BE2C (cell line): ENCODE measurements around the gene GPR183.

ENCODE experiments used
- DNase-seq: peaks from one replicate; pipeline ENCODE4 v3.0.0-alpha.2; 2020
- H3K27me3 ChIP-seq: fragments of 250-450 bp; sonication (Bioruptor Pico); 2 replicates; pipeline ENCODE4 v1.5.1; 2020; ENCODE audit warnings: mild to moderate bottlenecking
- H3K36me3 ChIP-seq: fragments of 250-450 bp; sonication (Bioruptor Pico); 2 replicates; pipeline ENCODE4 v1.5.1; 2020; ENCODE audit warnings: mild to moderate bottlenecking
- H3K4me1 ChIP-seq: fragments of 250-450 bp; sonication (Bioruptor Pico); 2 replicates; pipeline ENCODE4 v1.5.1; 2020
- H3K4me3 ChIP-seq: 2 replicates; pipeline ENCODE4 v1.5.1; 2011; ENCODE audit warnings: low read depth, low read length
- H3K9me3 ChIP-seq: fragments of 250-450 bp; sonication (Bioruptor Pico); 2 replicates; pipeline ENCODE4 v1.5.1; 2020
- CTCF ChIP-seq: IDR thresholded peaks from 2 replicates; pipeline ENCODE4 v1.5.1; 2012; ENCODE audit warnings: mild to moderate bottlenecking, low read depth, low read length

Gene GPR183

GRCh38 chr13:99334221-99334620, 27.0 kb upstream of the GPR183 start:
- Histone ChIP-seq H3K4me3 (no peak overlapping the region), H3K4me1 (peaks cover 3% of the 10 kb centered on the region), H3K27me3 (no peaks in the 10 kb centered on the region), H3K36me3 (no peaks in the 10 kb centered on the region), H3K9me3 (no peaks in the 10 kb centered on the region)
- no peak for DNase-seq
- TF ChIP-seq CTCF, result no peak

GRCh38 chr13:99332456-99332855, 25.3 kb upstream of the GPR183 start:
- H3K9me3 ChIP-seq, result no peaks in the 10 kb centered on the region
- no peak for TF ChIP-seq CTCF
- no peak overlapping the region for H3K4me3 ChIP-seq
- H3K27me3 ChIP-seq, result no peaks in the 10 kb centered on the region
- DNase-seq, result no peak
- peaks cover 3% of the 10 kb centered on the region for H3K4me1 ChIP-seq
- H3K36me3 ChIP-seq, result peaks cover 3% of the 10 kb centered on the region; the same call in 1 of the 2 replicates

GRCh38 chr13:99331881-99332293, 24.7 kb upstream of the GPR183 start:
- Histone ChIP-seq H3K36me3 (peaks cover 3% of the 10 kb centered on the region; the same call in 1 of the 2 replicates), H3K4me1 (peaks cover 3% of the 10 kb centered on the region), H3K4me3 (no peak overlapping the region), H3K27me3 (no peaks in the 10 kb centered on the region), H3K9me3 (no peaks in the 10 kb centered on the region)
- TF ChIP-seq CTCF, result no peak
- no peak for DNase-seq

GRCh38 chr13:99330942-99331341, 23.7 kb upstream of the GPR183 start:
- TF ChIP-seq CTCF, result no peak
- peaks cover 3% of the 10 kb centered on the region; the same call in 1 of the 2 replicates for H3K36me3 ChIP-seq
- peaks cover 3% of the 10 kb centered on the region for H3K4me1 ChIP-seq
- DNase-seq, result no peak
- no peak overlapping the region for H3K4me3 ChIP-seq
- no peaks in the 10 kb centered on the region for H3K27me3 ChIP-seq
- H3K9me3 ChIP-seq, result no peaks in the 10 kb centered on the region

GRCh38 chr13:99329477-99329876, 22.3 kb upstream of the GPR183 start:
- H3K4me1 ChIP-seq, result peaks cover 3% of the 10 kb centered on the region
- DNase-seq, result no peak
- no peaks in the 10 kb centered on the region for H3K9me3 ChIP-seq
- H3K4me3 ChIP-seq, result no peak overlapping the region
- TF ChIP-seq CTCF, result no peak
- H3K36me3 ChIP-seq, result peaks cover 3% of the 10 kb centered on the region; the same call in 1 of the 2 replicates
- H3K27me3 ChIP-seq, result no peaks in the 10 kb centered on the region

GRCh38 chr13:99327761-99328160, 20.6 kb upstream of the GPR183 start:
- H3K4me1 ChIP-seq, result peaks cover 2% of the 10 kb centered on the region
- no peak for TF ChIP-seq CTCF
- no peak overlapping the region for H3K4me3 ChIP-seq
- no peak for DNase-seq
- H3K36me3 ChIP-seq, result peaks cover 3% of the 10 kb centered on the region; the same call in 1 of the 2 replicates
- H3K27me3 ChIP-seq, result no peaks in the 10 kb centered on the region
- no peaks in the 10 kb centered on the region for H3K9me3 ChIP-seq
